NCI-H1417 treated with DMSO at 0.1 percent for 48 hours (cell line): ENCODE results near the gene UGT8.
A peak's percentile ranks its signal among the peaks of the same experiment; 100 is the strongest.

Source experiments
- DNase-seq: peaks from one replicate; lab custom pipeline; 2025; lab: John Stamatoyannopoulos, UW

UGT8 gene

DNA sequence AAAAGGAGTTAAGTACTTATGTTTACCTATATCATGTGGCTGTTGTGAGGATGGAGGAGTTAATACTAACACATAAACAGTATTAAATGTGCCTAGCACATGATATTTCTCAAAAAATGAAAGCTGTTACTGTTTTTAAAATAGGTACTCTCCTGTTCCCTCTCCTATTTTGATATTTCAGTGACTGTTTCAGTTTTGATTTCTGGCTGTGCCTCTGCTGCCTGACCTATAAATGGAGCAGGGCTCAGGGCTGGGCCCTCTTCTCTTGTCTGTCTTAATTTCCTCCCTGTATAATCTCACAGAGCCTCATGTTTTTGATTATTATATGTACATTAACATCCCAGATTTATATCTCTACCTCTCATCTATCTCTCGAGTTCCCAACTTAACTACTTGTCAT, 93.3 kb downstream of the UGT8 start:
- DNase-seq: no peak

DNA sequence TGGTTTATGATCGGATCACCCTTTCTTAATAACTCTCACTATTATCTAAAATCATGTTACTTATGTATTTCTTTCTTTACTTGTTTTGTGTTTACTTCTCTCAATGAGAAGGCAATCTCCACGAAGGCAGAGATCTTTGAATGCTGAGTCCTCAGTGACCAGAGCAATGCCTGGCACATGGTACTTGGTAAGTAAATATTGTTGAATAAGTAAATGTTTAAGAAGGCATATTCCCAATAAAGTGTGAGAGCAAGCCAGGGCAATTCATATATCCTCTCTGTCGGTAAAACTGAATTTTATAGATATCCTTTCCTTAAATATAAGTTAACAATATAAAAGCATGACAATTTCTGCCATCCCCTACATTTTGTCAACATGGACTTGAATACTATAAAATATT, 94.4 kb downstream of the UGT8 start:
- no peak for DNase-seq

DNA sequence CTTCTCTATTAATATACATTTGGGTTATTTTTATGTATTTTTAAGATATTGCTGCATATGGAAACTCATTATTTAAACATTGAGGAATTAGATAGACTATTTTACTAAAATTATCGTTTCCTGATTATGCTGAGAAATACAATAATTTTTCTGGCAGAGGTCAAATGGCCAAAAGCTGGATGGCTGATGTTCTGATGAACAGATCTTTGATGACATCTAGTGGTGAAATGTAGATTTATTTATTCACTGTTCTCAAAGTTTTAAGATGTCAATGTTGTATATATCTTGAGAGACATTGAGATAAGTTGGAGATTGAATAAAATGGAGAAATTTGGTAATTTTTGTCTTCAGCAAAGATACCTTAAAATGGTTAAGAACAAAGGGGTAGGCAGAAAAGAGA, 96.2 kb downstream of the UGT8 start:
- DNase-seq: peak; percentile 17

DNA sequence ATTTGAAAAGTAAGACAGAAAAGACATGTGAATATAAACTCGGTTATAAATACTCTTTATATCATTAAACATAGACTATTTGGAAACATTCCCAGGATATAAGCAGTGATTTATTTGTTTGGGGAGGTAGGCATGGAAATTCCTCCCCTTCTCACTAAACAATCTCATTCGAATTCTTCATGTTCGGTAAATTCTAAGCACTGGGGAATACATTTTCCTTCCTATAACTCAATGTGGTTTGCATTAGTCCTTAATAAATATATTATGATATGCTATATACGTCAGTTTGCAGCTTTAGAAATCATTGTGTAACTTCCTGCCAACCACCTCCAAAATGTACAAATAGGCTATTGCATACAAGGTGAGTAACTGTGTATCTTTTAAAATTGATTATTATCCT, 99.6 kb downstream of the UGT8 start:
- no peak for DNase-seq

DNA sequence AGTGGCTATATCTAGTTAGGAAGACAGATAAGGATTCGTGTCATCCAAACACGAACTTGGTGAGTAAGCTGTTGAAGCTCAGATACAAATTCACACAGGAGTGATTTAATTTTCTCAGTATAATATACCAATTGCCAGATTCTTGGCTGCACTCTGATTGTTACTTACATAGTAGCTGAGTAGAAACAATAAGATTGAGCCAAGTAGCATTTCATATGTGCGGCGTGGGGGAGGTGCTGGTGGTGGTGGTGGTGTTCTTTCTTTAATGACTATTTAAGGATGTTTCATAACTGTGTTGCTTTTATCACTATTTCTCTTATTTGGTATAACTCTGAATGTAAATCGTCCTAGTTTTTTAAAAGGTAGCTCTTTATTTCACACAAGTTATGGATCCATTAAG, 102.9 kb downstream of the UGT8 start:
- no peak for DNase-seq

DNA sequence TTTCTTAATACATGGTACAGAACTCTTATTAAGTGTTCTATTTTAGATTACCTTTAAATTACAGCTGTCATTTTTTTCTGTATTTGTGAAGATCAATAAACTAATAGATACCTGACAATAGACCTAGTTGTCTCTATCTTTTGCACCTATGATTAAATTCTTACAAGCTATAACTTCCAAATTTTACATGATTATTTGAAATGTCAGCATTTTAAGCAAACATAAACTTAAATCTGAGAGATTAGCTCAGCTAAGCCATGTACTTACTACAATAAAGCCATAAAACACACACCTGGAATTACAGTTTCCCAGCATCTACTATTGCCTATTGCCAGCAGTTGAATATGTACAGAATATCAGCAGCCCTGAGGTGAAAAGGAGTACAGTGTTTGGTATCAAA, 118.8 kb downstream of the UGT8 start:
- DNase-seq: no peak

DNA sequence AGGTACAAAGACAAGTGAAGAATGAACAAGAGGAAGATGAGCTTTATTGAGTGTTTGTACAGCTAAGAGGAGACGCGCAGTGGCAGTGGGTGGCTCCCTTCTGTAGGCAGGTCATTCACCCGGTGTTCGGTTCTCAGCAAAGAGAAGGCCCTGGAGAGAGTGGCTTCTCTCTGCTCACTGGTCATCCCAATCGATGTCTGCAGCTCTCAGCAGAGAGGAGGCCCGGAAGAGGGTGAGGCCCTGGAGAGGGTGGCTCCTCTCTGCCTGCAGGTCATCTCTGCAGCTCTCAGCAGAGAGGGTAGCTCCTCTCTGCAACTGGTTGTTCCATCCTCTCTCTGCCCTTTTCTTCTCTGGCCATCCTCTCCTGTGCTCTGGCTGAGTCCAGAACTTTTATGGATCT, 126.5 kb downstream of the UGT8 start:
- no peak for DNase-seq

DNA sequence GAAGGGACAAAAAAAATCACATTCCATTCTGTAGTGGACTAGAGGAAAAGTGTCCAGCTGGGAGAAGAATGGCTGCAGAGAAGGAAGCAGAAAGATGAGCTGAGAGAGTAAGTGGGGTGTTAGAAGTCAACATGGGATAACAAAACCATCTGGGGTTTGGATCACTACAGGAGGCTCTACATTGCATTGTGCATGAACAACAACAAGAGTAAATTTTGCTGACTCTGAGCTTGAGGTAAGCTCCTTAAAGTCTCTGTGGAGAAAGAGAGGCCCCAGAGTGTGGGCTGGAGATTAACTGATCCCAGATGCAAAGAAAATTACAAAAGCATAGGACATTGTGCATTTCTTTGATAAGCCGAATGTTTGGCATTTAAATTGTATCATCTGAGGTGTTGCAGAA, 128.9 kb downstream of the UGT8 start:
- no peak for DNase-seq
